ENCODE results near the gene ZNF611.

DNA sequence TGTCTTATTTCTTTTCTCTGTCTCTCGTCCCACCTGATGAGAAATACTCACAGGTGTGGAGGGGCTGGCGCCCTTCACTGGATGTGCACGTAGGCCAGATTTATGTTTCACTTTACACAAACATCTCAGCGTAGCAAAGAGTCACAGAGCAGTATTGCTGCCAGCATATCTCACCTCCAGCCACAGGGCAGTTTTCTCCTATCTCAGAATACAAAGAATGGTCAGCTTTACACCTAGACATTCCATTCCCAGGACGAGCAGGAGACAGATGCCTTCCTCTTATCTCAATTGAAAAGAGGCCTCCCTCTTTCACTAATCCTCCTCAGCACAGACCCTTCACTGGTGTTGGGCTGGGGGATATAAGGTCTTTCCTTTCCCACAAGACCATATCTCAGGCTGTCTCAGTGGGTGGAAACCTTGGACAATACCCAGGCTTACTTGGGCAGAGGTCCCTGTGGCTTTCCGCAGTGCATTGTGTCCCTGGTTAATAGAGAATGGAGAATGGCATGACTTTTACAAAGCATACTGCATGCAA, 7.2 kb upstream of the ZNF611 start:
- no peak for TF ChIP-seq CTCF (IDR thresholded peaks at IDR 0.05; ENCODE audit: low read length)
- TF ChIP-seq EZH2 (optimal IDR thresholded peaks at IDR 0.05; ENCODE audit: low read depth, low read length) = no peak
